ENCODE data around the gene JAKMIP2.

Gene JAKMIP2

GRCh38 chr5:147713550-147714295, 68.8 kb downstream of the JAKMIP2 start:
- no peak for TF ChIP-seq EZH2phosphoT487 (IDR thresholded peaks at IDR 0.05; ENCODE audit: borderline replicate concordance, low read length)
- TF ChIP-seq, protein P1, sequence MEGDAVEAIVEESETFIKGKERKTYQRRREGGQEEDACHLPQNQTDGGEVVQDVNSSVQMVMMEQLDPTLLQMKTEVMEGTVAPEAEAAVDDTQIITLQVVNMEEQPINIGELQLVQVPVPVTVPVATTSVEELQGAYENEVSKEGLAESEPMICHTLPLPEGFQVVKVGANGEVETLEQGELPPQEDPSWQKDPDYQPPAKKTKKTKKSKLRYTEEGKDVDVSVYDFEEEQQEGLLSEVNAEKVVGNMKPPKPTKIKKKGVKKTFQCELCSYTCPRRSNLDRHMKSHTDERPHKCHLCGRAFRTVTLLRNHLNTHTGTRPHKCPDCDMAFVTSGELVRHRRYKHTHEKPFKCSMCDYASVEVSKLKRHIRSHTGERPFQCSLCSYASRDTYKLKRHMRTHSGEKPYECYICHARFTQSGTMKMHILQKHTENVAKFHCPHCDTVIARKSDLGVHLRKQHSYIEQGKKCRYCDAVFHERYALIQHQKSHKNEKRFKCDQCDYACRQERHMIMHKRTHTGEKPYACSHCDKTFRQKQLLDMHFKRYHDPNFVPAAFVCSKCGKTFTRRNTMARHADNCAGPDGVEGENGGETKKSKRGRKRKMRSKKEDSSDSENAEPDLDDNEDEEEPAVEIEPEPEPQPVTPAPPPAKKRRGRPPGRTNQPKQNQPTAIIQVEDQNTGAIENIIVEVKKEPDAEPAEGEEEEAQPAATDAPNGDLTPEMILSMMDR (IDR thresholded peaks at IDR 0.05; ENCODE audit: low read depth, low read length, poor library complexity, severe bottlenecking), result no peak
- Histone ChIP-seq H3K4me1 (ENCODE audit: control insufficient read depth, low read length) (peaks cover 19% of the 10 kb centered on the region), H3K27ac (ENCODE audit: low read depth, low read length) (no peak overlapping the region), H3K9me2 (replicated peaks; ENCODE audit: control insufficient read depth, low read length) (no peaks in the 10 kb centered on the region), H3K4me3 (ENCODE audit: low read length) (peak overlapping the region; percentile 39), H3F3A (ENCODE audit: control insufficient read depth, insufficient read depth) (0 out of 2 replicates have a peak, but pooled peaks cover 2% of the 10 kb centered on the region), H3K36me3 (ENCODE audit: control insufficient read depth, low read length) (no peaks in the 10 kb centered on the region), H3K79me2 (ENCODE audit: control insufficient read depth, low read length) (no peaks in the 10 kb centered on the region), H4K20me1 (ENCODE audit: control insufficient read depth, insufficient read depth, low read depth, low read length) (no peaks in the 10 kb centered on the region), H3K9me3 (ENCODE audit: control insufficient read depth, insufficient read depth, low read length) (no peaks in the 10 kb centered on the region), H3K27me3 (ENCODE audit: control insufficient read depth, low read length) (no peaks in the 10 kb centered on the region), H3K4me2 (ENCODE audit: low read length) (peak overlapping the region; percentile 64)

DNA sequence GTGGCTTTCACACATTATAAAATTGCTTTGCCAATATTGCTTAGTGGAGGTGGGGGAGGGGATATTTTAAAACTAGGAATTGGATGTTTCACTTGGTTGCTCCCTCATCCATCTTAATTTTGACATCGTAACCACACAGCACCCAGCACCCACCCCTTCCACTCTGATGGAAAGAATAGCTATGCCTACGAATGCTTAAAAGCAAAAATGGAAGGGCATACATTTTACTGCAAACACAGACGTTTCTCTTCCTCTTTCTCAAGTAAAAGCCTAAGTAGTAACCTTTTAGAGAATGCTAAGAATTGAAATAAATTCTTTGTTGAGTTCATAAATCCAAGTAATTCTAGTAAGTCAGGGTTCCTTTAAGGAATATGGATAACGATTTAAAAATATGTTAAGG, 69.9 kb downstream of the JAKMIP2 start:
- Histone ChIP-seq H3F3A (ENCODE audit: control insufficient read depth, insufficient read depth) (0 out of 2 replicates have a peak, but pooled peaks cover 2% of the 10 kb centered on the region), H3K79me2 (ENCODE audit: control insufficient read depth, low read length) (no peaks in the 10 kb centered on the region), H3K4me2 (ENCODE audit: low read length) (peak overlapping the region; percentile 64), H3K4me3 (ENCODE audit: low read length) (peak overlapping the region; percentile 39), H3K4me1 (ENCODE audit: control insufficient read depth, low read length) (peaks cover 25% of the 10 kb centered on the region), H3K9me3 (ENCODE audit: control insufficient read depth, insufficient read depth, low read length) (no peaks in the 10 kb centered on the region), H3K27ac (ENCODE audit: low read depth, low read length) (peak overlapping the region; percentile 18; the same call in 1 of the 2 replicates), H3K27me3 (ENCODE audit: control insufficient read depth, low read length) (no peaks in the 10 kb centered on the region), H4K20me1 (ENCODE audit: control insufficient read depth, insufficient read depth, low read depth, low read length) (no peaks in the 10 kb centered on the region), H3K9me2 (replicated peaks; ENCODE audit: control insufficient read depth, low read length) (no peaks in the 10 kb centered on the region), H3K36me3 (ENCODE audit: control insufficient read depth, low read length) (no peaks in the 10 kb centered on the region)
- TF ChIP-seq, protein P1 (IDR thresholded peaks at IDR 0.05; ENCODE audit: low read depth, low read length, poor library complexity, severe bottlenecking), result no peak
- TF ChIP-seq EZH2phosphoT487 (IDR thresholded peaks at IDR 0.05; ENCODE audit: borderline replicate concordance, low read length), result no peak

DNA sequence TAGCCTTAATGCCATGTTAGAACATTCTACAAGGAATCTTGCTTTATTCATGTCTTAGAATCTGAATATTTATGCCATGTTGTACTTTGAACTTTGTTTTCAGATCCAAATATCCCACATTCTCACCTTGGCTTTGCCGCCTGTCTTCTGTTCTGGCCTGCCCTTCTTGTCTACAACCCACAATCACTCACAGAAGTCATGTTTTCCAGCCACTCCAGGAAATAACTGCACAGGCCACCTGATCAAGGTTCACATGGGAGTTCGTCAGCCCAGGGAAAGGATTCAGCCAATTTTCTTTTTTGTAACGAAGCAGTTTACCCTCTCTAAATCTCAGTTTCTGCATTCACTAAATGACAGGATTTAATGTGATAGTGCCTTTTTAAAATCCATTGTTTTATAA, 70.5 kb downstream of the JAKMIP2 start:
- Histone ChIP-seq H3K79me2 (ENCODE audit: control insufficient read depth, low read length) (no peaks in the 10 kb centered on the region), H3K4me2 (ENCODE audit: low read length) (no peak overlapping the region), H3K36me3 (ENCODE audit: control insufficient read depth, low read length) (no peaks in the 10 kb centered on the region), H3K4me3 (ENCODE audit: low read length) (no peak overlapping the region), H3K27me3 (ENCODE audit: control insufficient read depth, low read length) (no peaks in the 10 kb centered on the region), H3K4me1 (ENCODE audit: control insufficient read depth, low read length) (peaks cover 28% of the 10 kb centered on the region), H3F3A (ENCODE audit: control insufficient read depth, insufficient read depth) (0 out of 2 replicates have a peak, but pooled peaks cover 2% of the 10 kb centered on the region), H3K9me2 (replicated peaks; ENCODE audit: control insufficient read depth, low read length) (no peaks in the 10 kb centered on the region), H3K27ac (ENCODE audit: low read depth, low read length) (no peak overlapping the region), H3K9me3 (ENCODE audit: control insufficient read depth, insufficient read depth, low read length) (no peaks in the 10 kb centered on the region), H4K20me1 (ENCODE audit: control insufficient read depth, insufficient read depth, low read depth, low read length) (no peaks in the 10 kb centered on the region)
- no peak for TF ChIP-seq EZH2phosphoT487 (IDR thresholded peaks at IDR 0.05; ENCODE audit: borderline replicate concordance, low read length)
- TF ChIP-seq, protein P1 (IDR thresholded peaks at IDR 0.05; ENCODE audit: low read depth, low read length, poor library complexity, severe bottlenecking), result no peak

Data from DOHH2 (cell line).